ENCODE results near the gene BCDIN3D.
A peak's percentile ranks its signal among the peaks of the same experiment; 100 is the strongest.

BCDIN3D gene, protein sequence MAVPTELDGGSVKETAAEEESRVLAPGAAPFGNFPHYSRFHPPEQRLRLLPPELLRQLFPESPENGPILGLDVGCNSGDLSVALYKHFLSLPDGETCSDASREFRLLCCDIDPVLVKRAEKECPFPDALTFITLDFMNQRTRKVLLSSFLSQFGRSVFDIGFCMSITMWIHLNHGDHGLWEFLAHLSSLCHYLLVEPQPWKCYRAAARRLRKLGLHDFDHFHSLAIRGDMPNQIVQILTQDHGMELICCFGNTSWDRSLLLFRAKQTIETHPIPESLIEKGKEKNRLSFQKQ

DNA sequence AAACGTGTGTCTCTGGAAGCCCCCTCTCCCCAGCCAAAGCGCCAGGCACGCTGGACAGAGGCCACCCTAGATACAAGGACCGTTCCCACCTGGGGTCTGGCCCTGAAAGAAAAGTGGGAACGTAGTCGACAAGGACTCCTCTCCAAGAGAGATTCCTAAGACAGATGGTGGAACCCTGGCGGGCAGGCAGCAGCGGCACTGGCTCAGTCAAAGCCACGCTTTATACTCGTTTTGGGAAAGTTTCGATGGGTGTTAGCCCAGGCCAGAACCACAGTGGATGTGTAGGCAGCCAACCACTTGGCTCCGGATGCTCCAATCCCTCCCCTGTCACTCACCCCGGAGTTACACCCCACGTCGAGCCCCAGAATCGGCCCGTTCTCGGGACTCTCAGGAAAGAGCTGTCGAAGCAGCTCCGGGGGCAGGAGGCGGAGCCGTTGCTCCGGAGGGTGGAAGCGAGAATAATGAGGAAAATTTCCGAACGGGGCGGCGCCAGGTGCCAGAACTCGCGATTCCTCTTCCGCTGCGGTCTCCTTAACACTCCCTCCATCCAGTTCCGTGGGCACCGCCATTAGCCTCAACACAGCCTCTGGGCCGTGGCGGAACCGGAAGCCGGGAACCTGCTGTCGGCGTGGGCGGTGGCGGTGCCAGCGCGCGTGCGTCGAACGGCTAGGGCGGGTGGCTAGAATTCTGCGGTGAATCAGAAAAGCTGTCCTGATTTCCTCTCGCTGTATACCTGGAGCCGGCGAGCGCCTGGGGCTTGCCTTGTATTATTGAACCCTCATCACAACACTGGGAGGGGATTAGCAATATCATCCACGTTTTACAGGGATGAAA lies at the start of gene BCDIN3D:
BCDIN3D (minus strand) TSS at position 588 of the 834 bp plus-strand sequence; CDS start at position 569, 19 bp downstream.
- H3K27ac ChIP-seq, result peak within 1 kb of the TSS; percentile 97
- TF ChIP-seq, protein P1, sequence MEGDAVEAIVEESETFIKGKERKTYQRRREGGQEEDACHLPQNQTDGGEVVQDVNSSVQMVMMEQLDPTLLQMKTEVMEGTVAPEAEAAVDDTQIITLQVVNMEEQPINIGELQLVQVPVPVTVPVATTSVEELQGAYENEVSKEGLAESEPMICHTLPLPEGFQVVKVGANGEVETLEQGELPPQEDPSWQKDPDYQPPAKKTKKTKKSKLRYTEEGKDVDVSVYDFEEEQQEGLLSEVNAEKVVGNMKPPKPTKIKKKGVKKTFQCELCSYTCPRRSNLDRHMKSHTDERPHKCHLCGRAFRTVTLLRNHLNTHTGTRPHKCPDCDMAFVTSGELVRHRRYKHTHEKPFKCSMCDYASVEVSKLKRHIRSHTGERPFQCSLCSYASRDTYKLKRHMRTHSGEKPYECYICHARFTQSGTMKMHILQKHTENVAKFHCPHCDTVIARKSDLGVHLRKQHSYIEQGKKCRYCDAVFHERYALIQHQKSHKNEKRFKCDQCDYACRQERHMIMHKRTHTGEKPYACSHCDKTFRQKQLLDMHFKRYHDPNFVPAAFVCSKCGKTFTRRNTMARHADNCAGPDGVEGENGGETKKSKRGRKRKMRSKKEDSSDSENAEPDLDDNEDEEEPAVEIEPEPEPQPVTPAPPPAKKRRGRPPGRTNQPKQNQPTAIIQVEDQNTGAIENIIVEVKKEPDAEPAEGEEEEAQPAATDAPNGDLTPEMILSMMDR (IDR thresholded peaks at IDR 0.05), result no peak

DNA sequence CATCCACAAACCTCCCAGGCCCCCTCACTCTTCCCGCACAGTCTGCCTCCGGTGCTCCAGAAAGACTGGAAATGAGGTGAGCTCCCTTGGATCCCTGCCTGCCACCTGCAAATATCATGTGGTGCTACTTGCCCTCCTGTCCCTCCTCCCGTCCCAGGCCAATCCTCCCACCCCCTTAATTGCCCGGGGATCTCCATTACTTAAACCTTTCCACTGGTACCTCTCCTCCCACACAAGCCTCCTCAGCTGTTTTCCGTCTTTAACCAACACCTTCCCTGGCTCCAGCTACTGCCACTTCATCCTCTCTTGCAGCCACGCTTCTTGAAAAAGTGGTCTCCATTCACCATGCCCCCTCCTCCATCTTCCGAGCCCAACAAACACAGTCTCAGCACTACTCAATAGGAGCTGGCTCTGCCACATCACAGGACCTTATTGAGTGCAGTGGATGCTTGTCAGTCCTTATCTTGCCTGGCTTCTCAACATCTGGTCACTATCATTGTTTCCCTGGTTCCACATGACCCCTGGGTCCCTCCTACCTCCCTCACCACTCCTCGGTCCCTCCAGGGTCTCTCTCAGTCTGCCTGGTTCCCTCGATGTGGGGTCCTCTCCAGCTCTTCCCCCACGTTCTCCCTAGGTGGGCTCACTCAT lies 49.3 kb upstream of the BCDIN3D start:
- TF ChIP-seq, protein P1 (IDR thresholded peaks at IDR 0.05), result no peak
- TF ChIP-seq ZFX (IDR thresholded peaks at IDR 0.05; ENCODE audit: borderline replicate concordance), result no peak
- H3K27ac ChIP-seq, result peak overlapping the region; percentile 87; the same call in 1 of the 2 replicates

DNA sequence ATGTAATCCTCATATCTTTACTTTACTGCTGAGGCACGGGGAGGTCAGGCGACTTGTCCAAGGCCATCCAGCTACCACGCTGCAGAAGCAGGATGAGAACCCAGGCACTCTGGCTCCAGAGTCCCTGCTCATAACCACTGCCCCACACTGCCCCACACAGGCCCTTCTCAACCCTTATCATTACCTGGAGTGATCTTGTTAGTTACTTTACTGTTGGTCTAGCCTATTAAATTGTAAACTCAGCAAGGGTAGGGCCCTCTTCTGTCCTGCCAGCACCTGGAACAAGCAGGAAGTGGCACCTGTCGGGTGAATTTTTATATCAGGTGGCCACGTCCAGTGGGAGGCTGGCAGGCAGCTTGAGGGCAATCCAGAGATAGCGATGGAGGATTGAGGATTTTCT lies 48.6 kb upstream of the BCDIN3D start:
- peak overlapping the region; percentile 87 for H3K27ac ChIP-seq
- no peak for TF ChIP-seq ZFX (IDR thresholded peaks at IDR 0.05; ENCODE audit: borderline replicate concordance)
- TF ChIP-seq, protein P1 (IDR thresholded peaks at IDR 0.05), result no peak

- peak overlapping the region; percentile 87 for H3K27ac ChIP-seq
- TF ChIP-seq, protein P1 (IDR thresholded peaks at IDR 0.05), result no peak
- no peak for TF ChIP-seq ZFX (IDR thresholded peaks at IDR 0.05; ENCODE audit: borderline replicate concordance)
Observed at GRCh38 chr12:49891012-49891411, 48.1 kb upstream of the BCDIN3D start.

DNA sequence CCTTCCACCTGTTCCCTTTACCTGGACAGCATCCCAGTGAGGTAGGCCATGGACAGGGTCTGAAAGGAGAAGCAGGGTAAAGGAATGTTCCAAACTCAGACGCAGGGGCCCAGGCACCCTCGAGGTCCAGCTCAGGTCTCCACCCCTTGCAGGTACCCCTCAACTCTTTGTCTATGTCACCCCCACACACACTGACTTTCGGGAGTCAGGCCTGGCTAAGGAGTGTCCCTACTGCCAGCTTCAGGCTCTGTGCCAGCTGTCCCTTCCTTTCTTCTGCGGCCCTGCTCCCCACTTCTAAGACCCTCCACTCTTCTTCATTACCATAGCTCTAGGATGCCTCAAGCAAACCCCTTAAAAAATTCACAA lies 47.2 kb upstream of the BCDIN3D start:
- peak overlapping the region; percentile 87 for H3K27ac ChIP-seq
- TF ChIP-seq, protein P1 (IDR thresholded peaks at IDR 0.05), result no peak
- TF ChIP-seq ZFX (IDR thresholded peaks at IDR 0.05; ENCODE audit: borderline replicate concordance), result no peak

- peak overlapping the region; percentile 87 for H3K27ac ChIP-seq
- no peak for TF ChIP-seq ZFX (IDR thresholded peaks at IDR 0.05; ENCODE audit: borderline replicate concordance)
- TF ChIP-seq, protein P1 (IDR thresholded peaks at IDR 0.05), result no peak
Observed at GRCh38 chr12:49889361-49890095, 46.6 kb upstream of the BCDIN3D start.
